Activated T-helper 1 cell treated with Interleukin-2 at 50 U/mL for 16 hours (primary cell): ENCODE measurements around the gene GOLGA8S.
"Not testable (repeated sequence)": the region's sequence is repeated elsewhere in the genome, so short reads cannot be mapped to it uniquely, and the experiment has no call there.

Experiments
- DNase-seq: peaks from one replicate; pipeline ENCODE4 v3.0.0-alpha.2; 2020; ENCODE audit warnings: low read depth

The GOLGA8S gene

DNA sequence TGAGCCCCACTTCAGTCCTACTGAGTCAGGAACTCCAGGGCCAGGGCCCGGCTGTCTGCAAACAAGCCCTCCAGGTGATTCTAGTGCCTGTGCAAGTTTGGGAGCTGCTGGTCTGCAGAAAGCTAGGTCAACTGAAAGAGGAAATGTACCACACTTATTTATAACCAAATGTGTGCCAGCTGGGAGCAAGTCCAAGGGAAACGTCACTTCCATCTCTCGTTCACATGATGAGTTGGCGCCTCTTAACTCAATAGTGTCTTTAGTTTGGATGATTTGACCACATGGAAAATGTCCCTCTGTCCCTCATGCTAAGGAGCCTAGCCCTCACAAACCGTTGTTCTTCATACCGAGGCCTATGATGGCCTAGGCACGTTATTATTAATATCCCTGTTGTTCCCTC lies 43.2 kb downstream of the GOLGA8S start:
- no peak for DNase-seq

DNA sequence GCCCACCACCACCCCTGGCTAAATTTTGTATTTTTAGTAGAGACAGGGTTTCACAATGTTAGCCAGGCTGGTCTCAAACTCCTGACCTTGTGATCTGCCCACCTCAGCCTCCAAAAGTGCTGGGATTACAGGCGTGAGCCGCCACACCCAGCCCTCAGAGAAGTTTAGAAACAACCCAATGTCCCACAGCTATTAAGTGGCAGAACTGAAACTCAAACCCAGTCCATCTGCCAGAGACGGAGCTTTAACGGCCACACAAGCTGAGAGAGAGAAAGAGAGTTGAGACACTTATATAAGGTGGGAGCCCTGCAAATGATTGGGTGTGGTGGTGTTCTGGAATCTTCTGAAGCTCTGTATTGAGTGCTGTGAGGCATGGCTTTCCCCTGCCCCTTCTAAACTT lies 43.8 kb downstream of the GOLGA8S start:
- not testable (repeated sequence) for DNase-seq

DNA sequence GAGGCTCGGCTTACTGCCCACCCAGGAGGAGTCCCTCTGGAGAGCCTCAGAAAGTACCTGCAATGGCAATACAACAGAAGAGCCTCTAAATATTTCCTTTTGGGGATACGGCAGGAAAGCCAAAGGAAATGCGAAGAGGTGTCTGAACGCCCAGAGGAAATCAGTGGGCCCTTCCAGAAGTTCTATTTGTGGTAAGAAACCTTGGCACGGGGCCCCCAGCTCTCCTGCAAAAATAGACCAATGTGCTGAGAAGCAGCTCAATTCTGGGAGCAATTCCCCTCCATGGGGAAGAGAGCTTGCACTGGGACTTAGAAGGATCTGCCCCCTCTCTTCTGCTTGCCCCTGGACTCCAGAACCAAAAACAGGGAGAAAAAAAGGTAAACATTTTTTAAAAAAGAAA lies 44.7 kb downstream of the GOLGA8S start:
- DNase-seq: not testable (repeated sequence)

DNA sequence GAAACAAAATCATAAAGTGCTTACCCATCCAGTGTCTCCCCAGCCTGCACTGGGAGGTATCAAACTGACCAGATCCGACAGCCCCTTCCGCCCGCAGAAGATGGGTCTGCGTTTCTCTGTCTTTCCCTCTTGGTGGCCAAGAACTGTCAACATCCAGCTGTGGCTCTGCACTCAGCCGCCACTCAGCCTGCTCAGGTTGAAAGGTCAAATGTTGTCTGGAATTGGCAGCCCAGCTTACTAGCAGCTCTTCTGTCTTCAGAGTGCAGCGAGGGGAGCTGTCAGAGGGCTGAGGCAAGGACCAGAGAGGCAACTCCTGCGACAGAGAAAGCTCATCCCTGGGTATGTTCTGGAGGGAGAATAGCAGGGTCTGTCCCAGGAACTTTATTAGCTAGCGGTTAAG lies 47.1 kb downstream of the GOLGA8S start:
- no peak for DNase-seq

DNA sequence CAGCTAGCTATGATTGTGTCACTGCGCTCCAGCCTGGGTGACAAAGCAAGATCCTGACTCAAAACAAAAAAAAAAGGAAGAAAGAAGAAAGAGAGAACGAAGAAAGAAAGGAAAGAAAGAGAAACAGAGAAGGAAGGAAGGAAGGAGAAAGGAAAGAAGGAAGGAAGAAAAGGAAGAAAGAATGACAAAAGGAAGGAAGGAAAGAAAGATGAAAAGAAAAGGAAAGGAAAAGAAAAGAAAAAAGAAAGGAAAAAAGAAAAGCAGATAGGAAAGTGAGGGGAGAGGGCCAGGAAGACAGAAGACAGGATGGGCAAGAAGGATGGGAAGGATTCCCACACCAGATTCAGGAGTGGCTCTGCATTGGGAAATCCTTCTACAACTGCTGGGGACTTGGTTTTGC lies 47.6 kb downstream of the GOLGA8S start:
- DNase-seq: no peak

DNA sequence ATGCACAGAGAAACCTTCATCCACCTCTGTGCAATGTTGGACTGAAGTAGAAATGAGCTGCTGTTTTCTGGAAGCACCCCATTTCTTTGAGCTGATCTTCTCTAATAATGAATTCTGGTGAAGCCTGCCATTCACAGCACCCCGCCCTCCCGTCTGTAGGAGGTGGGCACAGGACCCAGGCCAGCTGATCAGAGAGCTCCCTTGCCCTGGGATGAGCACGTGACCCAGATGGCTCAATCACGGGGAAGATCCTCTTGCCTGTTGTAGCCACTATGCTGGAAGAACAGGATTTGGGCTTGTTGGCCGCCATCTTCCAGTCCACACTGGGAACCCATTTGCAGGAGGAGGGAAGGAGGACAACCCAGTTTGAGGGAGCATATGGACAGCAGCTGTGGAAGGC lies 48.0 kb downstream of the GOLGA8S start:
- no peak for DNase-seq

DNA sequence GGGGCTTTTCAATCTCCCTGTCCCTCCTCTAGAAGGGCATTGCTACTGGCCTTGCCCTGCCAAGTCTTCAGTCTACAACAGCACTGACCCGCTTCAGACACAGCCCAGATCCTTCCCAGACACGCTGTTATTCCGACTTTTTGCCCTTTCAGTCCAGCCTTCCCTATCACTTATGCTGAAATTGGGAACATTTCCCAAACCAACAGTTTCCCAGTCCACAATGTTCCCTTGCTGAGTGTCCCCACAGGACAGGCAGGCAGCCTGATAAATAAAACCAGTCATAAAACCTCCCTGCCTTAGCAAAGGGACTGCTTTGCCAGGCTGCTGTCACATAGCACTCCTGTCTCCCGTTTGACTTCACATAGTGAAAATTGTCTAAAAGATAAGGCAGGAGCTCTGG lies 49.0 kb downstream of the GOLGA8S start:
- DNase-seq: no peak

DNA sequence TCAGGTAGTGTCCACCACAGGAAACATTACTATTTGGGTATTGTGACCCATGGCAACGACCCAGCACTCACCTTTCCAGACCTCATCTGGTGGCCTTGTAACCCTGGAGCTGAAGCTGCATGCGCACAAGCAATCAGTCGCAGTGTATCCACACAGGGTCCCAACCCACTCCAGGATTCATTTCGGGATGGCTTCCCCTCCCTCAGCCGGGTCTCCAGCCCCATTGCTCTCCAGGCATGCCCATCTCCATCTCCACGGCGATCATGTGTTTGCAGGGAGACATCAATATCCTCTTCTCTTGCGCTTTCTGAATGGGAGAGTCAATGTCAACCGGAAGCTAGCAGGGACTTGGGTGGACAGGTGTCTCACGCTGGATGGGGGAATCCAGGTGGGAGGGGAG lies 57.3 kb downstream of the GOLGA8S start:
- no peak for DNase-seq

DNA sequence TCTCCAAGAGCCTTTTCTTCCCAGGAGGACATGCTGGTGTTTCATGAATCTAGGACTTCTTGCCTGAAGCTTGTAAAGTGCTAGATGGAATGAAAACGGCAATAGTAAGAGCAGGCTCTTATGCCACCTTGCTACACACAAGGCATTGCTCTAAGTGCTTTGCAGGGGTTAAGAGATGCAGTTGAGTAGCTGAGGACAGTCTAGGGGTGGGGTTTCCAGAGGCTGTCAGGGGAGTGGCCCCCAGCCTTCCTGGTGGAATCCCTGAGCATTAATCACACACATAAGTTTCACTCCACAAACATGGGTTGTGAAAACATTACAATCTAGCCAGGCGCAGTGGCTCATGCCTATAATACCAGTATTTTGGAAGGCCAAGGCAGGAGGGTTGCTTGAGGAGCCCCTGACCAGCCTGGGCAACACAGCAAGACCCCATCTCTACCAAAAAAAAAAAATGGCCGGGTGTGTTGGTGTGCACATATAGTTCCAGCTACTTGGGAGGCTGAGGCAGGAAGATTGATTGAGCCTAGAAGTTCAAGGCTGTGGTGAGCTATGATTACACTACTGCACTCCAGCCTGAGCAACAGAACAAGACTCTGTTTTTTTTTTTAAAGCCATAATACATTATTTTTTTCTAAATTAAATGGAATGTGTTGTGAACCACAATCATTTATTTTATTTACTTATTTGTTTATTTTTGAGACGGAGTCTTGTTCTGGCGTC lies 58.5 kb downstream of the GOLGA8S start:
- DNase-seq: not testable (repeated sequence)
